Panc1 (cell line): ENCODE measurements around the gene DCUN1D2. TPM values are rescaled to one million over a fixed set of nuclear protein-coding genes. Genes with fewer than 3 reads are reported as not detected.

ENCODE experiments used
- ATAC-seq: fragments of 200-7000 bp; cut with Tn5 transposase; 2 replicates; pipeline ENCODE4 v1.9.1; 2020; ENCODE audit warnings: mild to moderate bottlenecking, moderate library complexity
- BruUV-seq: library from RNA; stranded (reverse); fragments of 400-500 nt; replicated peaks from 2 replicates; lab custom pipeline; 2021; lab: Mats Ljungman, UMichigan
- CTCF ChIA-PET: fragments of 300-600 bp; sonication (Branson Sonifier 250); formaldehyde crosslinking; loops from one replicate; lab custom pipeline; 2022; ENCODE audit warnings: antibody characterized with exemption; lab: Charles Lee
- POLR2A ChIA-PET: fragments of 300-600 bp; sonication (Branson Sonifier 250); formaldehyde crosslinking; loops from one replicate; lab custom pipeline; 2022; ENCODE audit warnings: antibody characterized with exemption; lab: Charles Lee
- DNase-seq: peaks from one replicate; pipeline ENCODE4 v3.0.0-alpha.2; 2010; ENCODE audit warnings: low read depth, low spot score
- H3K27ac ChIP-seq: 2 replicates; pipeline ENCODE4 v1.5.1; 2011; ENCODE audit warnings: mild to moderate bottlenecking, low read length, inconsistent platforms
- H3K27me3 ChIP-seq: fragments of 200-500 bp; sonication (Bioruptor generic); 2 replicates; pipeline ENCODE4 v1.6.0; 2014; ENCODE audit warnings: low read length, inconsistent platforms; ENCODE audit not compliant: control insufficient read depth, insufficient read depth
- H3K36me3 ChIP-seq: fragments of 200-500 bp; sonication (Bioruptor generic); 2 replicates; pipeline ENCODE4 v1.5.1; 2014; ENCODE audit warnings: inconsistent platforms, mild to moderate bottlenecking, low read length, moderate library complexity; ENCODE audit not compliant: control insufficient read depth, insufficient read depth
- H3K4me1 ChIP-seq: 2 replicates; pipeline ENCODE4 v1.5.1; 2011; ENCODE audit warnings: inconsistent platforms, mild to moderate bottlenecking, low read length, moderate library complexity; ENCODE audit not compliant: control insufficient read depth, insufficient read depth
- H3K4me3 ChIP-seq, 2 experiments: 2 replicates each; pipeline ENCODE4 v1.5.1; 2011 to 2012; ENCODE audit warnings: low read depth in 2 of 2, low read length in 2 of 2, mild to moderate bottlenecking in 2 of 2, inconsistent platforms in 1 of 2, moderate library complexity in 1 of 2
- H3K9me3 ChIP-seq: fragments of 200-500 bp; sonication (Bioruptor generic); 2 replicates; pipeline ENCODE4 v1.5.1; 2014; ENCODE audit warnings: low read depth, mild to moderate bottlenecking, inconsistent platforms, low read length, moderate library complexity; ENCODE audit not compliant: control insufficient read depth, insufficient read depth
- CTCF ChIP-seq: fragments of 450-650 bp; IDR thresholded peaks from 2 replicates; pipeline ENCODE4 v1.5.1; 2017; ENCODE audit warnings: mild to moderate bottlenecking
- POLR2AphosphoS5 ChIP-seq: IDR thresholded peaks from 2 replicates; pipeline ENCODE4 v1.6.1; 2012; ENCODE audit warnings: mild to moderate bottlenecking, low read depth, low read length, moderate library complexity
- REST ChIP-seq, 2 experiments: IDR thresholded peaks; 2 replicates each; pipeline ENCODE4 v1.6.1; 2011 to 2012; ENCODE audit warnings: low read depth in 2 of 2, control low read depth in 1 of 2, low read length in 1 of 2, mild to moderate bottlenecking in 1 of 2, moderate library complexity in 1 of 2; ENCODE audit not compliant: insufficient read depth in 1 of 2
- SIN3A ChIP-seq: IDR thresholded peaks from 2 replicates; pipeline ENCODE4 v1.6.1; 2012; ENCODE audit warnings: low read depth, mild to moderate bottlenecking, low read length, moderate library complexity, borderline replicate concordance; ENCODE audit not compliant: insufficient read depth
- TCF7L2 ChIP-seq: IDR thresholded peaks from 2 replicates; pipeline ENCODE4 v1.6.1; 2011; ENCODE audit warnings: mild to moderate bottlenecking, low read depth, low read length, inconsistent platforms
- in situ Hi-C: cut with HindIII; loops from 2 replicates; pipeline ENCODE4 v1.10.0; 2016; ENCODE audit warnings: low sequenced_read_pairs, low pct_unique_long_range_greater_than_20kb
- intact Hi-C: fragments of 100-400 bp; cut with micrococcal nuclease; formaldehyde crosslinking; loops from one replicate; pipeline ENCODE4 v1.10.0; 2022; ENCODE audit not compliant: unreplicated experiment
- total RNA-seq: library from RNA; stranded (reverse); gene quantifications from one replicate; pipeline ENCODE4 v1.2.1, GENCODE V29; 2021; ENCODE audit not compliant: unreplicated experiment

DCUN1D2 gene
- total RNA-seq, 1 experiment from 2014 or later, result 22.8 TPM

DNA sequence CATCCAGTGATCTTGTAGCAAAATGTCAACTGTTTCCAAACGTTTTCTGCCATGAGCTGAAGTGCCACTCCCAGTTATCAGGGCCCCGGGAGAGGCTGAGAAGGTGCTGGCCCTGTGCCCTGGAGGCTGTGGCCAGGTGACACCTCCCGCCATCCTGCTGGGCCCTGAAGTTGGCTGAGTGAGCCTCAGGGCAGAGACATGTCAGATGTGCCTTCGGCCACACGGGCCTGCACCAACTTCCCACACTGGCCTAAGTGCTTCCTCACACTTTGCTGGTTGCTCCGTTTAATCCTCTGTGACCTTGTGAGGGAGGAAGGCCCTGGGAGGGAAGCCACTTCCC, 42.0 kb downstream of the DCUN1D2 start:
- BruUV-seq, result TSS peak; percentile 87
- CTCF ChIA-PET, result interaction anchor here (0.6 kb wide), 1 partner anchor 22 kb away, joined by 3 read pairs; no protein-coding TSS in a partner anchor
- H3K36me3 ChIP-seq, result peaks cover 4% of the 10 kb centered on the region; the same call in 1 of the 2 replicates
- peak overlapping the region; percentile 56 to 81 for H3K4me3 ChIP-seq
- peak; percentile 33 for ATAC-seq
- intact Hi-C loops, result no loop called here
- H3K4me1 ChIP-seq, result peaks cover 6% of the 10 kb centered on the region
- in situ Hi-C loops, result no loop called here
- H3K27me3 ChIP-seq, result no peaks in the 10 kb centered on the region
- DNase-seq, result no peak
- no peak for TF ChIP-seq REST (IDR thresholded peaks at IDR 0.05; ENCODE audit: insufficient read depth in 1 of 2, low read depth in 2 of 2, low read length in 1 of 2)
- TF ChIP-seq SIN3A, result no peak
- TF ChIP-seq CTCF, result no peak
- TF ChIP-seq POLR2AphosphoS5, result no peak
- TF ChIP-seq TCF7L2, result no peak
- H3K9me3 ChIP-seq, result no peaks in the 10 kb centered on the region
- peak overlapping the region; percentile 96 for H3K27ac ChIP-seq
- POLR2A ChIA-PET, result no interaction called here

- intact Hi-C loops (no loop called here), in situ Hi-C loops (no loop called here)
- Histone ChIP-seq H3K4me1 (peaks cover 6% of the 10 kb centered on the region), H3K36me3 (peaks cover 4% of the 10 kb centered on the region; the same call in 1 of the 2 replicates), H3K27ac (no peak overlapping the region), H3K9me3 (no peaks in the 10 kb centered on the region), H3K4me3 (no peak overlapping the region), H3K27me3 (no peaks in the 10 kb centered on the region)
- ATAC-seq (no peak), DNase-seq (no peak)
- ChIA-PET POLR2A (no interaction called here), CTCF (no interaction called here)
- no peak for TF ChIP-seq SIN3A
- no TSS peak for BruUV-seq
Observed at GRCh38 chr13:113447596-113447995, 42.9 kb downstream of the DCUN1D2 start.

- DNase-seq, result no peak
- no peaks in the 10 kb centered on the region for H3K27me3 ChIP-seq
- intact Hi-C loops (no loop called here), in situ Hi-C loops (no loop called here)
- no peak overlapping the region for H3K4me3 ChIP-seq
- peaks cover 6% of the 10 kb centered on the region for H3K4me1 ChIP-seq
- POLR2A ChIA-PET, result no interaction called here
- ATAC-seq, result no peak
- peaks cover 4% of the 10 kb centered on the region; the same call in 1 of the 2 replicates for H3K36me3 ChIP-seq
- no peaks in the 10 kb centered on the region for H3K9me3 ChIP-seq
- CTCF ChIA-PET, result no interaction called here
- H3K27ac ChIP-seq, result no peak overlapping the region
- TF ChIP-seq POLR2AphosphoS5 (no peak), TCF7L2 (no peak), SIN3A (no peak), CTCF (no peak)
- no TSS peak for BruUV-seq
Observed at GRCh38 chr13:113446488-113446854, 44.0 kb downstream of the DCUN1D2 start.
